Right lobe of liver (tissue), 6 donors: ENCODE data around the gene TMEM272. TPM values are rescaled to one million over a fixed set of nuclear protein-coding genes. Genes with fewer than 3 reads are reported as not detected.

ENCODE experiments used
- ATAC-seq, 4 donors: fragments of 200-7000 bp; cut with Tn5 transposase; one replicate each; pipeline ENCODE4 v1.9.1; 2020; ENCODE audit warnings: mild to moderate bottlenecking in 4 of 4, moderate library complexity in 4 of 4
- DNase-seq, 3 donors: peaks; one replicate each; pipeline ENCODE4 v3.0.0-alpha.2; 2020
- H3K27ac ChIP-seq, 3 donors: fragments of 200-600 bp; one replicate each; pipeline ENCODE4 v1.8.0; 2022
- H3K27me3 ChIP-seq, 2 donors: fragments of 200-600 bp; one replicate each; pipeline ENCODE4 v1.8.0; 2022
- H3K36me3 ChIP-seq, 4 donors: fragments of 200-600 bp; sonication (generic) in 1 of 4; one replicate each; pipeline versions ENCODE4 v1.5.1 to v1.8.0; 2017 to 2022; ENCODE audit warnings: control low read depth in 1 of 4
- H3K4me1 ChIP-seq, 4 donors: fragments of 200-600 bp; sonication (generic) in 1 of 4; one replicate each; pipeline versions ENCODE4 v1.5.1 to v1.8.0; 2017 to 2022; ENCODE audit warnings: control low read depth in 1 of 4
- H3K4me3 ChIP-seq, 3 donors: fragments of 200-600 bp; one replicate each; pipeline ENCODE4 v1.8.0; 2022
- H3K9me3 ChIP-seq, 4 donors: fragments of 200-600 bp; sonication (generic) in 1 of 4; one replicate each; pipeline versions ENCODE4 v1.5.1 to v1.8.0; 2017 to 2022; ENCODE audit warnings: control low read depth in 1 of 4
- CTCF ChIP-seq, 4 donors: fragments of 200-600 bp in 3 of 4; fragments of 450-650 bp in 1 of 4; IDR thresholded peaks; one replicate each; pipeline versions ENCODE4 v1.5.1 to v1.8.0; 2016 to 2022; ENCODE audit warnings: antibody characterized with exemption in 4 of 4, mild to moderate bottlenecking in 2 of 4
- POLR2A ChIP-seq: fragments of 450-650 bp; IDR thresholded peaks from one replicate; pipeline ENCODE4 v1.6.1; 2017; ENCODE audit warnings: antibody characterized with exemption, mild to moderate bottlenecking
- WGBS: methylation state at CpG from one replicate; pipeline ENCODE4 v1.1.6; 2018; ENCODE audit warnings: low coverage, low lambda C conversion rate; ENCODE audit not compliant: insufficient coverage; ENCODE audit errors: missing lambda C conversion rate; 5-methylcytosine and 5-hydroxymethylcytosine counted together
- intact Hi-C, 2 donors: fragments of 100-400 bp; cut with DNase I; formaldehyde crosslinking; loops; one replicate each; pipeline versions ENCODE4 v1.11.2 to v1.14.1; 2022
- total RNA-seq, 6 experiments: library from RNA; depleted of rRNA in 2 of 6; stranded (reverse); fragments of >200 nt in 2 of 6; fragmentation: NEBNext Ultra II Directional in 3 of 6; extraction: Animal tissue kit (Norgen Biotek cat#: 25700) in 3 of 6; gene quantifications; one replicate each; pipeline versions ENCODE4 v1.1.0 to v1.2.4, GENCODE V29; 2016 to 2023
- donor health status: DM: no; HTN: yes; CAD: no.
- donor health status: DM: no; HTN: no; CAD: no.
- donor health status: DM: no; HTN: no; CAD: no.
- donor health status: DM: no; HTN: yes; CAD: no.
- donor health status: DM: no; HTN: yes; CAD: no.

TMEM272 gene
- total RNA-seq, 6 experiments from 2014 or later, result 0.06 to 0.53 (median 0.33) TPM; not detected in 1

- intact Hi-C loops, result no loop called here
- H3K27ac ChIP-seq, result no peak overlapping the region
- no peaks in the 10 kb centered on the region for H3K4me1 ChIP-seq
- no peak overlapping the region for H3K4me3 ChIP-seq
- DNase-seq (no peak), ATAC-seq (no peak)
- no peaks in the 10 kb centered on the region for H3K27me3 ChIP-seq
- 83% methylated on average over 2 of the region's 2 CpGs for WGBS
- no peaks in the 10 kb centered on the region for H3K36me3 ChIP-seq
- H3K9me3 ChIP-seq, result no peaks in the 10 kb centered on the region
- TF ChIP-seq CTCF (IDR thresholded peaks at IDR 0.05), result no peak
- TF ChIP-seq POLR2A, result no peak
Observed at GRCh38 chr13:51885651-51886050, 40.7 kb upstream of the TMEM272 start.

GRCh38 chr13:51883226-51883600 is 38.2 kb upstream of the TMEM272 start:
- WGBS, result 75% methylated on average over 4 of the region's 5 CpGs
- H3K9me3 ChIP-seq, result no peaks in the 10 kb centered on the region
- H3K36me3 ChIP-seq, result no peaks in the 10 kb centered on the region
- no peak overlapping the region for H3K27ac ChIP-seq
- no peak for ATAC-seq
- no peak for TF ChIP-seq POLR2A
- no peak for TF ChIP-seq CTCF (IDR thresholded peaks at IDR 0.05)
- no peaks in the 10 kb centered on the region for H3K4me1 ChIP-seq
- no peaks in the 10 kb centered on the region for H3K27me3 ChIP-seq
- no peak for DNase-seq
- intact Hi-C loops, result no loop called here
- no peak overlapping the region for H3K4me3 ChIP-seq

- H3K36me3 ChIP-seq, result no peaks in the 10 kb centered on the region
- intact Hi-C loops, result no loop called here
- no peak for ATAC-seq
- no peak overlapping the region for H3K27ac ChIP-seq
- no peaks in the 10 kb centered on the region for H3K27me3 ChIP-seq
- no peaks in the 10 kb centered on the region for H3K9me3 ChIP-seq
- DNase-seq, result no peak
- no peak overlapping the region for H3K4me3 ChIP-seq
- TF ChIP-seq POLR2A (no peak), CTCF (IDR thresholded peaks at IDR 0.05) (no peak)
- no peaks in the 10 kb centered on the region for H3K4me1 ChIP-seq
- WGBS, result 100% methylated on average over 1 of the region's 6 CpGs
Observed at GRCh38 chr13:51882570-51883225, 37.7 kb upstream of the TMEM272 start.

GRCh38 chr13:51881296-51881695 is 36.3 kb upstream of the TMEM272 start:
- Histone ChIP-seq H3K27ac (no peak overlapping the region), H3K36me3 (no peaks in the 10 kb centered on the region), H3K9me3 (no peaks in the 10 kb centered on the region), H3K4me3 (no peak overlapping the region), H3K4me1 (no peaks in the 10 kb centered on the region), H3K27me3 (no peaks in the 10 kb centered on the region)
- ATAC-seq, result no peak
- 89% methylated on average over 1 of the region's 1 CpG for WGBS
- DNase-seq, result no peak
- intact Hi-C loops, result no loop called here
- no peak for TF ChIP-seq POLR2A
- no peak for TF ChIP-seq CTCF (IDR thresholded peaks at IDR 0.05)

- Histone ChIP-seq H3K27ac (no peak overlapping the region), H3K4me1 (no peaks in the 10 kb centered on the region), H3K27me3 (no peaks in the 10 kb centered on the region), H3K4me3 (no peak overlapping the region), H3K36me3 (no peaks in the 10 kb centered on the region), H3K9me3 (no peaks in the 10 kb centered on the region)
- no peak for ATAC-seq
- no peak for DNase-seq
- 76% methylated on average over 4 of the region's 4 CpGs for WGBS
- no peak for TF ChIP-seq CTCF (IDR thresholded peaks at IDR 0.05)
- no peak for TF ChIP-seq POLR2A
- intact Hi-C loops, result no loop called here
Observed at GRCh38 chr13:51879133-51879532, 34.2 kb upstream of the TMEM272 start.
